ENCODE data around the gene LLPH.

The LLPH gene

DNA sequence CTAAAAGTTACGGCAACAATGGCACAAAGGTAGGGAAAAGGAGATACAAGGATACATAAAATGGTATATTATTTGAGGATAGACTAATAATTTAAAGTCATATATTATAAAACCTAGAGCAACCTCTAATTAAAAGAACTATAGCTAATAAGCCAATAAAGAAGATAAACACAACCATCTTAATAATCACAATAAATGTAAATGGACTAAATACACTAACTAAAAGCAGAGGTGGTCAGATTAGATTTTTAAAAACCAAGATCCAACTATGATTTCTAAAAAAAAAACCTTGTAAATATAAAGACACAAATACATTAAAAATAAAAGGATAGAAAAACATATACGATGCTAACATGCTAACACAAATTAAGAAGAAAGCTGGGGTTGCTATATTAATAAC is 10.7 kb upstream of the LLPH start:
- DNase-seq: no peak

DNA sequence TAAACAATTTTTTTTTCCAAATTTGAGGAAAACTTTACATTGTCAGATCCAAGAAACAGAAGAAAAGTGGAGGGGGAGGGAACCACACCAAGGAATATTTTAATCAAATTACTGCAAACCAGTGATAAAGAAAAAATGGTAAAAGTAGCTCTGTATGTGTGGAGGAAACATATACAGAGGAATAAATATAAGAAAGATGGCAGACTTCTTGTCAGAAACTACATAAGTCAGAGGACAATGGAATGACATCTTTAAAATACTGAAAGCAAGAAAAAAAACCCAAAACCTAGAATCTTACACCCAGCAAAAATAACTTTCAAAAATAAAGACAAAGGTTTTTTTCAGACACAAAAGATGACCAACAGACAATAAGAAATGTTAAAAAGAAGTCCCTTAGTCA is 10.2 kb upstream of the LLPH start:
- DNase-seq: no peak

DNA sequence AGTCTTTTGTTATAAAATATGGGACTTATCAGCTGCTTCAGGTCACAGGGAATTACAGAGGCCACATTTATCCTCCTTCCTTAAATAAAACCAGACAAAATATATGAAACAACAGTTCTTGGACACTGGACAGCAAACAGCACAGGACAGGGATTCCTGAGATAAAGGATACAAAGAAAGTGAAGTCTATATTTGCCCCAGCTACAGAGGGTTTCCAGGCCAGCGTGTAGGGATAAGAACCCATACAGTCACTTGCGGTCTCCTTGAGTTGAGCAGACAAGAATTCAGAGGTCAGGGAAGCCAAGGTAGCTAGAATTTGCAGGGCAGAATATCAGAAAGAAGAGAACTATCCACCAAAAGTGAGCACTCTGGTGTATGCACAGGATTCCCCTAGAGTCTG is 8.8 kb upstream of the LLPH start:
- DNase-seq: no peak

DNA sequence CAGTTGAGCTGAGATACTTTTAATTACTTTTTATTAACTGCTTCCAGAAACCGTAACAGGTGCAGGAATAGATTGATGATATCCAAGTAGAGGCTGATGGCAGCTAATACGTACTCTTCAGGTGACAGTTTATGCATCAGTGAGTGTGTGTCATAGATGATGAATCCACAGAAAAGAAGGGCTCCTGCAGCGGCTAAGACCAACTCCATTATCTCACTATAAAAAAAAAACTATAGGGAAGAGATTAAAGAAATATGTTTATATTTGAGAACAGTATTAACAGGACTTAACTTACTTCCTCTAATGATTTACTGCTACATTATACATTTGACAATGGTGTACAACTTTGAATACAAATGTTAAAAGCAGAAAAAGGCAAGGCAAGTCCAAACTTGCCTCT is 7.4 kb upstream of the LLPH start:
- DNase-seq: no peak

DNA sequence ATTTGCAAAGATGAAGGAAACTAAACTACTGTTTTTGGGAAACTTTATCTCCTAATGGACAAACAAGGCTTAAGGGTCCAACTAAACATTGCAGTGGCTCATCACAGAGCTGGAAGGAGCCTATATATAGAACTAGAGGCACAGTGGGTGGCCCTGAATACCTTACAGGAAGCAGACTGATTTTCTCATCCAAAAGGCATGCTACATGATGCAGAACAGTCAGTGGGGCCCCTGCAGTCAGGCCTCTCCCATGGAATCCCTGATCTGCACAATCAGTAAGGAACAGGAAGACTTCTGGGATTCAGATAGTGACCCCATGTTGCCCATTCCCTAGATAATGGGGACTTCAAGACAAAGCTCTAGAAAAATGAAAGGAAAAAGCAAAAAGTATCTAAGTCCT is 1.9 kb upstream of the LLPH start:
- no peak for DNase-seq

DNA sequence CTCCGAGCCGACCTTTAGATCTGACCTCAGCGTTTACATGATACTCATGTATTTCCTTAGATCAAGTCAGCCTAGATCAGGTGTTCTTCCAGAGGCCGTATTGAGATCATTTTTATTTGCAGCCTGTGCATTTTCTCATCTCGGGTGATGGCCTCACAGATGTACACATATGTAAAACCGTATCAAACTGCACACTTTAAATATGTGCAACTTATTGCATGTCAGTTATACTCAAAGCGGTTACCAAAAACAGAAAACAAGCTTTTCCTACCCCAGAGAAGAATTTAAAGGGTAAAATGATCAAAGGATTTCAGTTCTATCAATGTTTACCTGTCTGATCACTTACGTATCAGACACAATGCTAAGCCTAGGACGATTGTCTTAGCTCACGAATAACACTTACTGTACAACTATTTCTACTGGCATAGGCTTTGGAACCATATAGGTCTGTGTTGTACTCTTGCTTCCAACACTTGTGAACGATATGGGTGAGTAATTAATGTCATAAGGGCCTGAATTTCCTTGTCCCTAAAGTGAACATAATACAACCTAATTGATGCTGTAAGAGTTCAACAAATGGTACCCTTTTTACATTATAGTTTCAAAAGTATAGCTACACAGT is 628 bp upstream of the LLPH start:
- DNase-seq: no peak

DNA sequence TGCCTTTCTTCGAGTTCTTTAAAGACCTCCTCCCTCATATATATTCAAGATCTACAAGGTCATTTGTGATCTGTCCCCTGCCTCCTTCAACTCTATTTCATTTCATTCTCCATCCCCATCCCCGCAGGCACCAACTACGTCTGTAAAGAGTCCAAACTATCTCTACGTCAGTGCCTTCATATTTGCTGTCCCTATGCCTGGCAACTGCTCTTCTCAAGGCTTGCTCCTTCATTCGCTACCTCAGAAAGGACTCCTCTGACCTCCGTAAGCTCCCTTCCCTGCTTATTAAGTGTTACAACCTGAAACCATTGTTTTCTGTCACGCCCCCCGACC is 650 bp downstream of the LLPH start:
- DNase-seq: no peak

DNA sequence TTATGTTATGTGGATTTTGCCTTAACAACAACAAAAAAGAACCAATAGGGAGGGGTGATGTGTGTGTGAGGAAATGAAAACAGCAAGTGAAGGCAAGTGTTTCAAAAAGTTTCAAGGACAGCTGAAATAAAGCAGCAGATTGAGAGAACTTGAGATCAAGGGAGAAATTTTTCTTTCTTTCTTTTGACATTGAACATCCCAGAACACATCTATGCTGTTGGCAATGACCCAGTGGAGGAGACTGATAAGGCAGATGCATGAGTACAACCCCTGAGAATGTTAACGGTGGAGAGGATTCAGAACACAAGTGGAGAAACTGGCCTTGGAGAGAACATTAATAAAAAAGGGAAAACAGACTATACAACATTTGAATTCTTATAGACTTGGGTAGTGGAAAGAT is 2.9 kb downstream of the LLPH start:
- no peak for DNase-seq

DNA sequence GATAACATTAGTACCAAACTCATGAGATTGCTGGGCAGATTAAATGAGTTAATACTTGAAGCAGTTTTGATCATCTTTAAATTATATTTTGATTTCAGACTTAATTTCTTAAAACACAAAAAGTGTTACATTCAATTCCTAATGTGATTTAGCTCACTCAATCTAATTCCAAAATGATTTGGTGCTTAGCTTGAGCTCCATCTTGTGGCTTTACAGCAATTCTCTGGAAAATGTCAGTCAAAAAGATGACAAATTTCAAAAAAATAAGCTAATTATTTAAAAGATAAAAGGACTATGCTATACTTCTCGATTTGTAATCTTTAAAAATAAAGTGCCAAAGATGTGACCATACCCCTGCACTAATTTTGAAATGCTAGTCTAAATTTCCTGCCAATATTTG is 10.1 kb downstream of the LLPH start:
- no peak for DNase-seq

DNA sequence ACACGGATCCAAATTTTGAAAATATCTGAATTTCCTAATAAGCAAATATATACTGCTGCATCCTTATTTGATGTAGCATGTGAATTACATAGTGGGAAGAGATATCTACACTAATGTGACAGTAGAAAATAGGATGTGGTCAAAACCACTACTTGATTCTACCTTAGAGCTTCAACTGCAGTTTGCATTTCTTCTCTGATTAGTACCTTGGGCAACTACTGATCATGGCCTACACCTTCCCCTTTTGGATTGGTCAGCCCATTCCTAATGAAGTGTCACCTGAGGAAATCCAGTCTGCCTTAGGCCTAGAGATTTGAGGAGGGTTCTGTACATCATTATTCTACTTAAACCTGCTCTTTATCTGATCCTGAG is 10.7 kb downstream of the LLPH start:
- DNase-seq: no peak

DNA sequence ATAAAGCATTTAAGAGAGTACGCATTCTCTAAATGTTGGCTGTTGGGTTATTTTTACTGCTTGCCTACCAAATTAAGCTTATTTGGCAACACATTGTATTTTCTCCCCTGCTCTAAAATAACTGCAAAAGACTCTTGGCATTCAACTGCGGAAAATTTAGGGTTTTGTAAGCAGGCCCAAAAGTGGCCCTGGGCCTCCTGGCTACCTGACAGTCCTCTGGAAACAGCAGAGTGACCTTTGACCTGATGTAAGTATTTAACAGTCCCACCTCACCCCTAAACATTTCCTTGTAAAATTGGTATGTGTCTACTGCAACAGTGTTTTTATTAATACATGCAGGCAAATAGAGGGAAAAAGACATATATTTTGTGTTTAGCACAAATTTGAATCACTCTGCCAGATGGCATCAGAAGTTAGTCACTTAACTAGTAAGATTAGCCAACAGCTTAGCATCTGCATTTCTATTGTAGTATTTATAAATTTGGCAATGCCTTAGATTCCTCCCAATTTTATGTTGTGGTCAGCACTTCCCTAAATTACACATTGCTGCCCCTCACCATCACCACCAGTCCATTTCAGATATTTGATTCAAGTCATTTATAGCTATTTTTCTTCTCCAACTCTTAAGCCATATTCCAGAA is 11.2 kb downstream of the LLPH start:
- no peak for DNase-seq

DNA sequence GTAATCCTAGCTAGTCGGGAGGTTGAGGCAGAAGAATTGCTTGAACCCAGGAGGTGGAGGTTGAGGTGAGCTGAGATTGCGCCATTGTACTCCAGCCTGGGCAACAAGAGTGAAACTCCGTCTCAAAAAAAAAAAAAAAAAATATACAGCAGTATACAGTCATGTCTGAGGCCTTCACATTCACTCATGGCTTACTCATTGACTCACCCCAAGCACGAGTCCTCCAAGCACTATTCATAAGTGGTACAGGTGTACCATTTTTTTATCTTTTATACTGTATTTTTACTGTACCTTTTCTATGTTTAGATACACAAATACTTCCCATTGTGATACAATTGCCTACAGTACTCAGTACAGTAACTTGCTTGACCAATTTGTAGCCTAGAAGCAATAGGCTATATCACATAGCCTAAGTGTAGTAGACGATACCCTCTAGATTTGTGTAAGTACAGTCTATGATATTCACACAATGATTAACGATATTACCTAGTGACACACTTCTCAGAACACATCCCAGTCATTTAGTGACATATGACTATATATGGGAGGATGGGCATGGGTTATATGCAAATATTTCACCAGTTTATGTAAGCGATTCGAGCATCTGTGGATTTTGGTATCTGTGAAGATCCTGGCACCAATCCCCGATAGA is 12.2 kb downstream of the LLPH start:
- no peak for DNase-seq

DNA sequence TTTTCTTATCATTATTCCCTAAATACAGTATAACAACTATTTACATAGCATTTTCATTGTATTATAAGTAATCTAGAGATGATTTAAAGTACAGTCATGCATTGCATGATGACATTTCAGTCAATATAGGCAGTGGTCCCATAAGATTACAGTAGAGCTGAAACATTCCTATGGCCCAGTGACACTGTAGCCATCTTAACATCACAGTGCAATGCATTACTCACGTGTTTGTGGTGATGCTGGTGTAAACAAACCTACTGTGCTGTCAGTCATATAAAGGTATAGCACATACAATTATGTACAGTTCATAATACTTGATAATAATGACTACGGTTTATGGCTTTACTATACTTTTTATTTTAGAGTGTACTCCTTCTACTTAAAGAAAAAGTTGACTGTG is 13.3 kb downstream of the LLPH start:
- DNase-seq: no peak

DNA sequence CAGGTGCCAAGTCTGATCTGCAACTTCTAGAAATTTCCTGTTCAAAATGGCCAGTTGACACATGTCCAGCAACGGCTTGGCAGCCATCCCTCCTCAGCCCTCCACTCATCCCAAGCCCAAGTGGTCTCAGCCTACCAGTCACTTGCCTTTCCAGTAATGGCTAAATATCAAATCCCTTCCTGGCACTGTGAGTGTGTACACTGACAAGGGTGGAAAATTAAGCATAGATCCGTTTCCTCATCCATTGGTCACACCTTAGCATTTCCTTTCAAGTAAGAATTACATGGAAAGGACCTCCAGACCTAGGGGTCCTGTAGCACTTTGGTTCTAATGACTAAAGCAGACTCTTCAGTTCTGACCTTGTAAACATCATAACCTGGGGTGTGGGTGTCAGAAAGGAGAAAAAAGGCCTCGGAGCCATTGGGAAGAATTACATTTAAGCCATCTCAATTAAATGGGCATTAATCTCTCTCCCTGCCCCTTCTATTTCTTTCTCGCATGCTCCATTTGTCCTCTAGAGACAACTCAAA is 15.4 kb downstream of the LLPH start:
- no peak for DNase-seq

DNA sequence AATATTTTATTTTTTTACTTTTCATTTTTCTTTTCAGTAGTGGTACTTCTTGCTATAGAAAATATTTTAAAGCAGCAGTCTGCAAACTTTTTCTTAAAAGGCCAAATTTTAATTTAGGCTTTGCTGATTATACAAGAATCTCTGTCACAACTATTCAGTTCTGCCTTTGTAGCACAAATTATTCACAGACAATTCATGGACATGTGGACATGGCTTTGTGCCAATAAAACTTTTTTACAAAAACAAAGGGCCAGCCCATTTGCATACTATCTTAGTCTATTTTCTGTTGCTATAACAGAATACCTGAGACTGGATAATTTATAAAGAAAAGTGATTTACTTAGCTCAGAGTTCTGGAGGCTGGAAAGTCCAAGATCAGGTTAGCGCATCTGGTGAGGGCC is 17.1 kb downstream of the LLPH start:
- DNase-seq: no peak

DNA sequence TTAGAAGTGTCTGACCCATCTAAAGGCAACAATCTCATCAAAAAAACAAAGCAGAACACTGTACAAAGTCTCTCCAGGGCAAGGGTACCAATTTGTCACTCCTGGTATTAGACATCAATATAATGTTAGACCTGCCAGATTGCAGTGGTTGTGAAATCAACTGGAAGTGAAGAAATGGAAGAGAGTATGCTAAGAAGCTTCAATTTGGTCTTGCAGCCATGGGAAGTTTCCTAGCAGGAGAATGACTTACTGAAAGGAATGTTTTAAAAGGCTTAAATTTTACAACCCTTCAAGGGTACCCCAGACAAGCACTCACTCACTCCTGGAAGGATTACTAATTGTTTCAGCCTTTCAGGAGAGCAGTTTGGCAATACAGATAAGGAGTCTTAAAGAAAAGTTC is 18.9 kb downstream of the LLPH start:
- DNase-seq: no peak

DNA sequence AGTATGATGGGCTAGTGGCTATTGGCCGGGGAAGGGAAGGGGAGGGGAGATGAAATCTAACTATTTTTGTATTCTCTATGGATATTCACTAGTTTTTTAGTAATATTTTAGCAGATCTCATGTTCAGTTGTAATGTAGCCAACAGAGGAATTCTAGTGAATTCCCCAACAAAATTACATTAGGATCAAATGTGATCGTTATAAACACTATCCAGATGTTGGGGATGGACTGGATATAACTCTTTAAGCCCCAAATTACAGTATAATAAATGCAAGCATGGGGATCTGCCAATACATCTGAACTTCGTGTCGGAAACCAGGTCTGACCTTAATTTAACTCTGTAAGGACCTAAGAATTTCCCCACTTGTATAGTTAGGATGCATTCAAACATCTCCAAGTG is 21.5 kb downstream of the LLPH start:
- no peak for DNase-seq

DNA sequence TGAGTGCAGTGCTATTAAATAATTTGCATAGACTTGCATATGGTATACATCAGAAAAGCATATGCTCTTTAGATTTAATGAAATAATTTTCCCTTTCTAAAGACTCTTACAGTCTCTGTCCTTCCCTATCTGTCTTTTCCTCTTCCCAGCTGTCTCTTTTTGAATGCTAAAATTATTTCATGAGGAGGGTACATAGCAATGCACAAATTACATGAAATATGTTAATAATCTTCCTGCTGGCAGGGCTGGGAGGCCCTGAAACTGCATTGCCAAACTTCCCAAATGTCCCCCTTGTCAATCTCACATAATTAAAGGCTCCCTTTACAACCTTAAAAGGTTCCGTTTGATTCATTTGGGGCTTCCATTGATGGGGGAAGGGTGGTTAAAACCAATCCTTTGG is 22.2 kb downstream of the LLPH start:
- no peak for DNase-seq

DNA sequence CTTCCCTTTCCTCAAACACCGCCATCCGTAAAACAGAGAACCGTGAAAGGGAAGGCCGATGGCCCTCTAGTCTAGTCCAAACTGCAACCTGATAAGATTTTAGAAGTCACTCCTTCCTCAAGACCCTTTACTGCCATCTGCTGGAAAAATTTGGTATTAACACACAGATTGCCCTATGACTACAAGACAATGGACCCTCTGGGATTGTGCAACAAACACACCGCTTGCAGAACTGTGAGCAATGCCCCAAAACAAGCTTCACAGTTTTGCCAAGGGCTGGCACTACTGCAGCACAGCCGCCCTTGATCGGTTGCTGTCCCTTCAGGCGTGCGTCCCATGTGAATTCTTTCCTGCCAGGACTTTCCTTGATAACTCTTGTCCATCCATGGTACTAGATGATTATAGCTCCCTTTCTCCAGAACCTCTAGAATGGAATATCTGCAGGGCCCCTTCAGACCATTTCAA is 23.1 kb downstream of the LLPH start:
- peak; percentile 81 for DNase-seq

DNA sequence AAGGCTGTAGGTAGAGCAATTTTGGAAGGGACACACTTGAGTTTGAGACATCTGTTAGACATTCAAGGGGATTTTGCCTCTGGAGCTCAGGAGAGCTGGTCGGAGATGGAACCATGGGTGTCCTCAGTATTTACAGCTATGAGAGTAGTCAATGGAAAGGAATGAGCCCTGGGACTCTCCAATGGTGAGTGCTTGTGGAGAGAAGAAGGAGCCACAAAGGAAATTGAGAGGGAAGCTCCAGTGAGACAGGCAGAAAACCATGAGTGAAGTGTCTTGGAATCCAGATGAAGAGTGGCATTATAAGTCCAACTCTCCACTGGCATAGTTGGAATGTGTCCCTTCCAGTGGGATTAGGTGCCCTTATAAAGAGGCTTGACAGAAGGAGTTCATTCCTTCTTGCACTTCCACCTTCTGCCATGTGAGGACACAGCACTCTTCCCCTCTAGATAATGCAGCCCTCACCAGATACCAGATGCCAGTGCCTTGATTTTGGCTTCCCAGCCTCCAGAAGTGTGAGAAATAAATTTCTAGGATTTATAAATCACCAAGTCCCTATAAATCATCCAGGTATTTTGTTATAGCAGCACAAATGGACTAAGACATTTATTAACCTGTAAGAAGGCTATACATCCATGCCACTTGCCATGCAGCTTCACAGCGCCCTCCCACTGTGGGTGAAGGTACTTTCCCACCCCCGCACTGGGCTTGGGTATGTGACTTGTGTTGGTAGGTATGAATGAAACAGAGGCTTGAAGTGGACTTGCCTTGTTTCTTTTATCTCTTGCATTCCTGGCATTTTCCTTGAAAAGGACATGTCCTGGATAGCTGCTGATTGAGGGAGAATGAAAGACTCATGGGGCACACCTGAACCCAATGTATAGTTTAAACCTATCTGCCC is 27.3 kb downstream of the LLPH start:
- no peak for DNase-seq

DNA sequence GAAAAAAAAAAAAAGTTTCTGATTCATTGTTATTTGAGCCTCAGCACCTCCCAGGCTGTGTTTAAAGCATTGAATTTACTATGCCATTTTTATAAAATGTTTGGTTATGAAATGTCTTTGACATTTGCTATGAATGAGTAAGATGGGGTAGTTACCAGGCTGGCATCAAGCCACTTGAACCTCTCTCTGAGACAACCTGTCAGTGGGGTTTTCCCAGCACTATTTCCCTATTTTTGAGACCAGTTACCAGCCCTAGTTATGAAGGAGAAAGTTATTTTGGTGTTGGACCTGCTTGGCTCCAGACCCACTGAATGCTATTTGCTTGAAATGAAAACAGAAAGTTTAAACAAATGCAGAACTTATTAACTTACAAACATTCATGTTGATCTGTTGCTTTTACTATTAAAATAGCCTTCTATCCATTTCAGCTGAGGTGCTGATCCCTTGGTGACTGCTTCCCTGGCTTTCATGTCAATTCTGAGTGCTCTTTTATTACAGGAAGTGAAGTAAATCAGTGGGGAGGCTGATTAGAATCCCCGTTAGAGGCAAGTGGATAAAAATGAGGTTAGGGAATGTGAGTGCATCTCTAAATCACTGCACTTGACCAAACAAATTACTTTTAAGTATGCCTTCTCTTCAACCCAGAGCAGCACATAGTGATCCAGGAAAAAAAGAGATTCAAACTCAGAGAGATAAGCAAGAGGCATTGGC is 37.8 kb downstream of the LLPH start:
- no peak for DNase-seq

DNA sequence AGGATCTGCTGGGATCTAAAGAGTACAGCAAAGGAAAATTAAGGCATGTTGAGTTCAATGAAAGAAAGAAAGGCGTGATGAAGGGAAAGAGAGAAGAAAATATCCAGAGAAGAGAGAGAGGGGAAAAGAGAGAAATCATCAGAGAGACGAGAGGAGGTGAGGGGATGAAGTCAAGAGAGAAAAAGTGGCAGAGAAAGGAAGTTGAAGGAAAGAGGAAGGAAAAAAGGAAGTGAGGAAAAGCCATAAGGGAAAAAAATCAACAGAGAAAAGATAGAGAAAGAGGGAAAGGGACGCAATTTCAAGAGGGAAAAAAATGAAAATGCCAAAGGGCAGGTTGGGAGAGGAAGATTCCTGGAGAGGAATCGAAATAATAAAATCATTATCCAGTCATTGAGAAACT is 40.4 kb downstream of the LLPH start:
- DNase-seq: no peak

DNA sequence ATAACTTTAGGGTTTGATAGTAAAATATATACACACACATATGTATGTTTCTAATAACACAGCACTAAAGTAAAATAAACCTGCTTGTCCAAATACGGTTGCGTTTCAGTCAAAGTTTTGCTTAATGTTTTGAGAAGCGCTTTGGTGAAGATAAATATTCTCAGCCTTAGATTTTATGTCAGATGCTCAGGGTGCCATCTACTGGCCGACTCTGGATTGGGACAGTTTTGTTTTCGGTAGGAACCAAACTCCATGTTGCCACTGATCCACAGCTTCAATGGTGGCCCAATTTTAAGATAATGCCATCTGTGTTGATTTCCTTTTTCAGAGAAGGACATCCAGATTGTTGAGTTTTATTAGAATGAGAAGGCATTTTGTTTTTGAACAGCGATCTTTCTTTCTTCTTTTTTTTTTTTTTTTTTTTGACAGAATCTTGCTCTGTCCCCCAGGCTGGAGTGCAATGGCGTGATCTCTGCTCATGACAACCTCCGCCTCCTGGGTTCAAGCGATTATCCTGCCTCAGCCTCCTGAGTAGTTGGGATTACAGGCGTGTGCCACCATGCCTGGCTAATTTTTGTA is 43.1 kb downstream of the LLPH start:
- peak; percentile 41 for DNase-seq

Measured in CD4-positive, alpha-beta T cell treated with Interleukin-10 for 1 hour (primary cell).